Dermis blood vessel endothelial cell (primary cell): ENCODE measurements around the gene CHPT1. TPM values are rescaled to one million over a fixed set of nuclear protein-coding genes. Genes with fewer than 3 reads are reported as not detected.
A peak's percentile ranks its signal among the peaks of the same experiment; 100 is the strongest.

ENCODE experiments used
- DNase-seq: peaks from one replicate; pipeline ENCODE4 v3.0.0; 2010
- total RNA-seq: library from RNA; depleted of rRNA; stranded (reverse); fragments of >200 nt; gene quantifications from 2 replicates; pipeline ENCODE4 v1.2.3, GENCODE V29; 2014

CHPT1 gene
- total RNA-seq, 1 donor from 2014 or later, result 28.8 TPM

DNA sequence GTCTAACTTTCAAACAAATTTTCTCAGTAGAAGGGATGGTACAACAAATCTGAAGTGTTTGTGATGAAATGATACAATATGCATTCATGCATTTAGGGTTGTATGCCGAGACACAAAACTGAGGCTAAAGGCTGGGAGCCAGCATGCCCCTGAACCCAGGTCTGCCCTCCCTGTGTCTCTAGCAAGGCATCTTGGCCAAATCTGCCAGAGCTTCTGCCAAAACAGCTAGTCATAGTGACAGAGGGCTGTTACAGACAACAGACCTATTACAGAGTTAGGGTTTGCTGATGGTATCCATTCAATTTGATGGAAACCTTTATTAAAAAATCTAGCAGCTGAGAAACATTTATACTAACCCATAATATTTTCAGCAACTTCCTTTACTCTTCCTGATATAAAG, 11.3 kb upstream of the CHPT1 start:
- no peak for DNase-seq

DNA sequence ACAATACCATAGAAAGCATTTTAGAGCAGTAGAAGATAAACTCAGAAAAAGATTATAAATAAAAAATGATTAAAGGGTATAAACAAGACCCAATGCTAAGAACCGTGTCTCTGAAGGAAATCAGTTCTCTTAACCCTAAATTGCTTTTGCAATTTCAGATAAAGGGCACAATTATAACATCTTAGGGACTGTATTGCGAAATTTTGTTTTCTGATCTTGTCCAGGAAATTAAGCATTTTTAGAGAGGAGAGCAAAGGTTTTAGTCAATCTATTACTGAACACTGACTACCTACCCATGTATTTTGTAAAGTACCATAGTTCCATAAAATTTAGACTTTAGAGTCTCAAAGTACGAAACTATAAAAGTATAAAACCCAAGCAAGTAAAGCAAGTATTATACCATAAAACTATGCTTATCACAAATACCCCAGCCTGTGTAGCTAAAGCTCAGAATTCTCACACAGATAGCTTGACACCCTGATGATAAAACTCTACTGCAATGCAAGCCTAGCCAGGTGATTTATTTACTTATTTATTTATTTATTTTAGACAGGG, 6.8 kb upstream of the CHPT1 start:
- no peak for DNase-seq

DNA sequence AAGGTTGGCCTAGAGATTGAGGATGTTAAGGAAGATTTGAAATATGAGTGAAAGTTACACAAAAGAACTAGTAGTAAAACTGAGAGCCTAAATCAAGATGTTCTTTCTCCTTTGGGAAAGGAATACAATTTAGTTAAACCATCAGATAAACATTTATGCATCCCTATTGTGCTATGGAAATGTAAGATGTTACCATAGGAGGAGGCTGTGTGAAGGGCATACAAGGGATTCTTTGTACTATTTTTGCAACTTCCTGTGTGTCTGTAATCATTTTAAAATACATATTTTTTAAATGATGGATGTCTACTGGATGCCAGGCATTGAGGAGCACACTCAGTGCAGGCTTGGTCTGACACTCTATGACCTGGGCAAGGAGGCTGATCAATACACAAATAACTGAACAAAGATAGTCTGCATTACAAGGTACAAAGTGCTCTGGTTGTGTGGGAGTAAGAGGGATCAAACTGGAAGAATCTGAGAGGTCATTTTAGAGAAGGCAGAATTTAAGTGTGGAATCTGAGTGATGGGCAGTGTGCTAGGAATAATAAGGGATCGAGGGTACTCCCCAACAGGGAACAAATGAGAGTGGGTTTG, 5.8 kb upstream of the CHPT1 start:
- DNase-seq, result no peak

DNA sequence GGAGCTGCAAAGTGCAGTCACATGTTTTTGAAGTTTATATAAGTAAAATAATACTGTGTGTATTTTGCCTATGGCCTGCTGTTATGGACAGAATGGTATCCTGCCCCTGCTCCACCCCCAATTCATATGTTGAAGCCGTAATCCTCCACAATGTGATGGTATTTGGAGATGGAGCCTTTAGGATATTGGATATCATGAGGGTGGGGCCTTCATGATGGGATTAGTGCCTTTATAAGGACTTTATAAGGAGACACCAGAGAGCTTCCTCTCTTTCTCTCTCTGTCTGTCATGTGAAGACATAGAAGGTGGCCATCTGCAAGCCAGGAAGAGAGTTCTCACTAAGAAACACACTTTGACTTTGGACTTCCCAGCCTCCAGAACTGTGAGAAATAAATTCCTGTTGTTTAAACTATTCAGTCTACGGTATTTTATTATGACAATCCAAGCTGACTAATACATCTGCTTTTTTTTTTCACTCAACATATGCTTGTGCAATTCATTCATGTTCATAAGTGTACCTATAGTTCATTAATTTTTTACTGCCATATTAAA, 3.1 kb upstream of the CHPT1 start:
- DNase-seq, result no peak

GRCh38 chr12:101694986-101695385, 2.5 kb upstream of the CHPT1 start:
- DNase-seq, result no peak

DNA sequence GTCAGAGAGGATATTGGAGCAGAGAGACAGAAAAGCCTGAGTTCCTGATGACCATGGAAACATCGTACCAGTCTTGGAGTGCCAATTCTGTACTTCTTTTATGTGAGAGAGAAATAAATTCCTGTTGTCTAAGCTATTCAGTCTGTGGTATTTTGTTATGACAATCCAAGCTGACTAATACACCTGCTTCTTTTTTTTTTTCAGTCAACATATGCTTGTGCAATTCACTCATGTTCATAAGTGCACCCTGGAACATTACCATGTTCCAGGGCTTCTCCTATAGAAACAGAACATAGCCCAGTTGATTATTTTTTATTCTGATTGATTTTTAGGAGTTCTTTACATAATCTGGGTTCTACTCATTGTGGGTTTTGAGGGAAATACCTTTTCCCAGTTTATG, 1.7 kb upstream of the CHPT1 start:
- no peak for DNase-seq

DNA sequence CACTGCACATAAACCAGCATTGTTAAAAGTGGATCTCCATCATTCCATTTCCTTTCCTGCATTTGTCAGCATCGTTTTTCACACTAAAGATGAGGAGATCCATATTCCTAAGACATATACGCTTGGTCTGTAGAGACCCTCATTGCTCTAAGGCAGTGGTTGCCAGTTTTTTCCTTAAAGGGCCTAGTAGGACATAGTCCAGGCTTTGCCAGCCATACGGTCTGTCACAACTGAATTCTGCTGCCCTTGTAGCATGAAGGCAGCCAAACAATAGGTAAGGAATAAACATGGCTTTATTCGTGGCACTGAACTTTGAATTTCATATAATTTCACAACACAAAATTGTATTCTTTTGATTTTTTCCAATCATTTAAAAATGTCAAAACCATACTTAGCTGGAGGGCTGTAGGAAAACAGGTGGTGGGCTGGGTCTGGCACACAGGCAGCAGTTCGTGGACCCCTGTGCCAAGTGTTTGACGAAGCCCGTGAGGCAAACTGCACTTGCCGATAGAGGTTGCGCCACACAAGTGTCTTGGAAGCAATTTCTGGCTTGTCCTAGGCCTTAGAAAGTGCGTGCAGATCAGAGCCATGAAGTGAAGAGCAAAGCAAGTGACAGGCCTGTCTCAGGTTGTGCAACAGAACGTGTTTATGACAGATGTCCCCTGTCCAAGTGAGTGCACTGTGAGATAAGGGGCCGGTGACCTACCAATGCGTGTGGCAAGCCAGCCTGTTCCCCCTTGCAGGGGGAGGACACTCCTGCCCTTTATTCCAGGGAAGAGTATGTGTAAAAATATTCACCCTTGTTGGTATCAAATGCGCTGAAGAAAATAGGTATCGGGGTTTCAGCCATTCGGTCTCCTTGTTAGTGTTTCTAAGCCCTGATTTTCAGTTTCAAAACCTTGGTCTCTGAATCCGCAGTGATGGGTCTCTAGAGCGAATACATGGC, 916 bp upstream of the CHPT1 start:
- peak; percentile 5 for DNase-seq

DNA sequence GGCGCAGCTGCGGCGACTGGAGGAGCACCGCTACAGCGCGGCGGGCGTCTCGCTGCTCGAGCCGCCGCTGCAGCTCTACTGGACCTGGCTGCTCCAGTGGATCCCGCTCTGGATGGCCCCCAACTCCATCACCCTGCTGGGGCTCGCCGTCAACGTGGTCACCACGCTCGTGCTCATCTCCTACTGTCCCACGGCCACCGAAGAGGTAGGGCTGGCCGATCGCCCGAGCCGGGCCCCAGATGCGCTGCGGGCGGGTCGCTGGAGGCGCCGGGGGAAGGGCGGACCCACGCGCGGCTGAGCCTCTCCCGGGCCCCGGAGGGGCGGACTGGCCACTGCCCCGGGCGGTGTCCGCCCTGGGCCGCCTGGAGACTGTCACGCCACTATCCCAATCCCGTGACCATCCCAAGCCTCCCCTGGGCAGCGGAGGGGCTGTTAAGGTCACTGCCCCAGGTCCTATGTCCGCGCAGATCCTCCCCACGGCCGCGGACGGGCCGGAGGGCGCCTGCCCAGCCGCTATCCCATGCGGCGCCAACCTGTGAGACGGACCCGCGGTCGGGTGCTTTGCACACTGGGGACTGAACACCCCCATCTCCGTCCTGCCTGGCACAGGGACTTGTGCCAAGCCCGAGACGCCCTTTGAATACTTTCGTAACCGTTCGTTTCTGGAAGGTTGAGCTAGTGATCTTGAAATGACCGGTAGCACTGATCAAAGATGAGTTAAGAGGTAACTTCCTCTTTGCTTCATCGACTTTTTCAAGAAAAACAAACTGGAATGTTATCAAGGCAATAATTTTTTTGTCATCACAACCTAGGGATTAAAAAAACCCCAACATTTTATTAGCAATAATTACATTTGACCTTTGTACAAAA, 725 bp downstream of the CHPT1 start:
- DNase-seq, result peak; percentile 37

DNA sequence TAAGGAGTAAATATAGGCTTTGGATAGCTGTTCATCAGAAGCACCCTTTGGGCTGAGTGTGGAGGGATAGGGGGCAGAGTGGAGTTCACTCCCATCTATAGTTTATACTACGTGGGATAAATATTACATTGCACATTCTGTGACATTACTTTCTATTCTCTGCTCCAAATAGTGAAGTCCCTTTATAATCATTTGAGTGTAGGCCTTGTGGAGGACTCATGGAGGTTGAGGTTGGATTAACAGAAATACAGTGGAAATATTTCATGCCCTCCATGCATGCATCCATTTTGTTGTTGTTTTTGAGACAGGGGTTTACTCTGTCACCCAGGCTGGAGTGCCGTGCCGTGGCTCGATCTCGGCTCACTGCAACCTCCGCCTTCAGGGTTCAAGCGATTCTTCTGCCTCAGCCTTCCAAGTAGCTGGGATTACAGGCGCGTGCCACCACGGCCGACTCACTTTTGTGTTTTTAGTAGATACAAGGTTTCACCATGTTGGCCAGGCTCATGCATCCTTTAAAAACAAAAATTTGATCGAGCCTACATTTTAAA, 1.4 kb downstream of the CHPT1 start:
- DNase-seq, result peak; percentile 38

DNA sequence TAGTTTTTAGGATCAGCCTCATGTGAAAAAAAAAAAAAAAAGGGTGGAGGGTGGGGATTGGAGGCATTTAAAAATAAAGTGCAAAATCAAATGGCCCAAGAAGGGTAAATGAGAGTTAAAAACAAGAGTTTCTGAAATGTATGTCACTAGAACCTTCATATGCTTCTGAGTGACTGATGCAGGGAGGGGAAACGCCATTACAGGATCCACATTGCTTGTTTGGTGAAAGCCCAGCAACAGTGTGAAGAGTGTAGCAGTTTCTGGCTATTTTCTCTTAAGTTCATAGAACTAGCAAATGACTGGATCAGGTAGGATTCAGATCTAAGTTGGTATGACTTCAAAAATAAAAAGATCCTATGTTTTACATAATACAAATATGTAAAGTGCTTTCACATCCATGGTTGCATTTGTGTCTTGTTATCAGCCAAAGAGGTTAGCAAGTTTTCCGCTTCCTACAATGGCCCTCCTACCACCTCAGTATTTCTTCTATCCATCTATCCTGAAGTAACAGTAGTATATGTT, 2.9 kb downstream of the CHPT1 start:
- no peak for DNase-seq

DNA sequence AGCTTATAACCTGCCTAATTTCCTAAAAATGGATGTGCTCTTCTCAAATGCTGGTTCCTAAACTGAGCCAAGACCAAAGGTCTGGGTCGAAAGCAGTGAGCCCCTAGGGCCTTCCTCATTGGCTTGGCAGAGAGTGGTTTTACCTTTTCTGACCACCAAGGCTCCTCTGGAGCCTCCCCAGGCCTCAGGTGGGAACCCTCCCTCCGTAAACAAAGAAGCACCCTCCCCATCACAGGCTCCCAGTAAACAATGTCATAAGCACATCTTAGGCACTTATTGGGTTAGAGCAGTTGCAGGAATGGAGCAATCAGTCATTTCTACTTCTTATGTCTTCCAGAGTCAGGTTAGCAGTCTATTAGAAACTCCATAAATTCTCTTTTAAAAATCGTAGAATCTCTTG, 6.0 kb downstream of the CHPT1 start:
- no peak for DNase-seq

GRCh38 chr12:101706403-101706802, 9.0 kb downstream of the CHPT1 start:
- no peak for DNase-seq

DNA sequence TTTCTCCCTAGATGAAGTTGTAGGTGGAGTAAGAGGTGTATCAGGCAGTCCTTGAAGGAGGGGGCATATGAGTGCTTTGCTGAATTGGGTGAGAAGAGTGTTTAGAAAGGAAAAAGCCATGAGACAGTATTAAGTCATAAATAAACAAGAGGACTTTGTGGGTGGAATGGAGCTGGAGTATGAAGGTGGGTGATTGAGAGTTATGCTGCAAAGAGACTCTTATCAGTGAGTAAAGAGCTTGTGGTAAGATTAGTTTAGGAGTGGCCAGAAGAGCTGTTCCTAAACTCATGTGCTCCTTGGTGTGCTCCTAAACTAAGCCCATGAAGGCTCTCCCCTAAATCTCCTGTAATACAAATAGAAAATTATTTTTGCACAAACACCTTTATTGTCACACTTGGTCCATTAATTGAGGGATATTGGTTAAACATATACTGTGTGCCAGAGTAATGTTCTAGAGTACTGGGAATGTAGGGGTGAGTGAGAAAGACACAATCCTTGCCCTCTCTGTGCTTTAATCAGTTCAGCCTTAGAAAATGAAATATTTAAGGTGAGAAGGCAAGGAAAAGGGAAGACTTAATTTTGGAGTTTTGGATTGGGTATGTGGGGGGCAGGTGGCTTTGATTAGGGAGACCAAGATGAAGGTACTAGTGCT, 9.8 kb downstream of the CHPT1 start:
- no peak for DNase-seq

DNA sequence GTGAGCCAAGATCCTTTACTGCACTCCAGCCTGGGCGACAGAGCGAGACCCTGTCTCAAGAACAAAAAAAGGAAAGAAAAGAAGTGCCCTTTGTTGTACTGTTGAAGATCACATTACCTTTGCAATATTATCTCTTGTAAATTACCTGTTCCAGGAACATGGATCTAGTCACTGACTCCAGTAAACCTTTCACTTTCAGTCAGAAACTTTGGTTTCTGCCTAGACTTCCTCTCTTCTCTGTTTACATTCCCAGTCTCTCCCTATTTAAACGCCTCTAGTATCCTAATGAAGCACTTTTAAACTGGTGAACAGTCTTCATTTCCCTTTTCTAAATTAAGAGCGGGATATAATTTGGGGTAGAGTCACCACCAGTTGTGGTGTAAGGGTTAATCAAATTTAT, 12.8 kb downstream of the CHPT1 start:
- no peak for DNase-seq

- DNase-seq, result peak; percentile 2
Measured at GRCh38 chr12:101713059-101713682, 15.7 kb downstream of the CHPT1 start.

DNA sequence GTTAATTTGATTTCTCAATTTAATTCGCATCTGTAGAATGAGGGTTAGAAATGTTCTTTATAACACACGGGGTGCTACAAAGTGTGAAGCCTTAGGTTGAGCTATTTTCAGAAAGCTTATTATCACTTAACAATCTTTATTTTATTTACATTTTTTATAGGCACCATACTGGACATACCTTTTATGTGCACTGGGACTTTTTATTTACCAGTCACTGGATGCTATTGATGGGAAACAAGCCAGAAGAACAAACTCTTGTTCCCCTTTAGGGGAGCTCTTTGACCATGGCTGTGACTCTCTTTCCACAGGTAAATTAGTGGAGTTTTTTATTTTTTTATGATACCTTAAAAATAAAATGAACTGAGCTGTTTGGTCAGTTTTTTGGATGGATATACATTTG, 16.5 kb downstream of the CHPT1 start:
- no peak for DNase-seq

DNA sequence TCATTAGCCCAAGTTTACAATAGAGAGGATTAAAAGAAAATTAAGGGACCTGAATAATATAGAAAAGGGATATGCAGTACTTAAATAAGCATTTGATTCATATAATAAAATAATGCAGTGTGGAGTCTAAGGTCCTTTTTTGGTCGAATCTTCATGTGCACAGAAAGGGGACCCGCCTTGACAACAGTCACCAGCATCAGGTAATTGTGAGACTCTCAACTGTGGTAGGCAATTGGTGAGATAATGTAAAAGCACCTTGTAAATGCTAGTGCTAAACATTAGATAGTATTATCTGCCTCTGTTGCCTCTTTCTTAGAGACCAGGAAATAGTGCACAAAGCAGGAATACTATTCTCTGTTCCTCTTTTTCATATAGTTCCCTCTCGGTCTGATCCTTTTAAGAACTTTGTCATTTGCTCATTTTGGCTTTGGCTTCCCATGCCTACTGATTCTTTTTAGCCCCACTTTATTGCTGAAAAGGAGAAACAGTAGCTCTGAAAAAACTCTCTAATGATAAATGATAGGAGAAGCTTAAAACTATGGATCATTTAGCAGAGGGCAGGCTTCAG, 17.5 kb downstream of the CHPT1 start:
- no peak for DNase-seq

DNA sequence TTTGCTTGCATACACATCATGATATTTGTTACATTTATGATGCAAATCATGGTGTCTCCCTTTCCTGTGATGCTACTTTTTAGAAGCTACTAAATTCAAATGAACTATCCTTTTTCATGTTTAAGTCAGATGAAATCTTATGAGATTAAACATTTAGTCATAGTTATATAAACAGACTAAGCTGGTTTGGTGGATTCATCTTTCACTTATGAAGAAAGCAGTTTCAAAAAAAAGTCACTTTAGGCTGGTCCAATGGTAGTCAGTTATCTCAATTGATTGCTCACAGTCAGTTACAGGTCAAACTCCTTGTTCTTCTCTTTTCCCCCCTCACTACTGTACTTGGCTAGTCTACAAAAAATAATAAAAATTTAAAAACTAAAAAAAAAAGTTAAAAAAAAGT, 22.1 kb downstream of the CHPT1 start:
- no peak for DNase-seq

DNA sequence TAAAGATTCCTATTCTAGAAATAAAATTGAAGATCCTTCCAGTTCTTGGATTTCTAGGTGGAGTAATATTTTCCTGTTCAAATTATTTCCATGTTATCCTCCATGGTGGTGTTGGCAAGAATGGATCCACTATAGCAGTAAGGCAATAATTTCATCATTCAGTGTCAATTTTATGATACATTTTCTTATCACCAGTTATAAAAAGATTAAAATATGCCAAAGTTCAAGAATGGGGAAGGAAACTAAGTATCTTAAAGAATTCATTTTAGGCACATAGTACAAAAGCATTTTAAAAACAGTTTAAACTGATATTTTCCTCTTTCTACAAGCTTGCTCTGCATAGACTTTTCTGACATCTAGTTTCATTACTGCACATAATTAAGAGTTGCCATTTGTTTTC, 22.7 kb downstream of the CHPT1 start:
- no peak for DNase-seq

GRCh38 chr12:101722392-101722791, 25.0 kb downstream of the CHPT1 start:
- no peak for DNase-seq

DNA sequence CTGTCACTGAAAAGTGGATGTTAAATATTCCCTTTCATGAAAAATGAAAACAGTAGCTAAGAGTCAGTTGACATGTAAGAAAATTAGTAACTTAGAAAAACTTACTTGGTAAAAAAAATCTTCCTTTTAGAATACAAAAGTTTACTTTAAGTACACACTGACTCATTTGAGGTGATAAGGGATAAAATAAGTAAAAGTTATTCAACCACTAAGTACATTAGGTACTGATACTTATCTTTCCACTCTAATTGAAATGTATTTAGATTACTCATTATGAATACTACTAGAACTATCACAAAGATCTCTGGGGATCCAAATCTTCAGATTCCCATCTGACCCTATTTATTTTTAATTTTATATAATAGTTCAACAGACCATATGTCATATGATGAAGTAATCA, 29.7 kb downstream of the CHPT1 start:
- DNase-seq, result no peak
